ENCODE measurements around the gene GZMM.

DNA sequence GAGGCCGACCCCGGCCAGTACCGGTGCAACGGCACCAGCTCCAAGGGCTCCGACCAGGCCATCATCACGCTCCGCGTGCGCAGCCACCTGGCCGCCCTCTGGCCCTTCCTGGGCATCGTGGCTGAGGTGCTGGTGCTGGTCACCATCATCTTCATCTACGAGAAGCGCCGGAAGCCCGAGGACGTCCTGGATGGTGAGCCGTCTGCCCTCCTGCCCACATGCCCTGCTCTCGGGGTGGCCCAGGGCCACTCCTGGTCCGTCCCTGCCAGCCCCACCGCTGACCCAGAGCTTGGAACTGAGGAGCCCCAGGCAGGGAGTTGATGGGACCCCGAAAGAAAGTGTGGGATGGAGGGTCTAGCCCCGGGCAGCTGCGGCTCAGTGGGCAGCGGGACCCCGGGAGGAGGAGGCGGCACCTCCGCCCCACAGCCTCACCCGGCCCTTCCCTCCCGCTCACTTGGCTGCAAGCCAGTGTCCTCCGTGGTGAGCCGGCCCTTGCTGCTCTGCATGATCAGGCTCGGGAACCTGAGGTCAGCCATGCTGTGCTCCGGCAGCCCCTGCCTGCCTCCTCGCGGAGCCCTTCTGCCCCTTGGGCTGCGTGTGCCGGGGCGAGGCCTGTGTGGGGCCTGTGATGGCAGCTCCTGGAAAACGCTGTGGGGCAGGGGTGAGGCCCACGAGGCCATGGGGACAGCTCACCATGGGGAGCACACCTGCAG lies 37.7 kb downstream of the GZMM start:
- no peak for TF ChIP-seq CTCF (IDR thresholded peaks at IDR 0.05 in 4 of 5, conservative IDR thresholded peaks at IDR 0.05 in 1 of 5)
- TF ChIP-seq POLR2A (IDR thresholded peaks at IDR 0.05), result no peak

All from gastrocnemius medialis (tissue), 4 donors.